ENCODE measurements around the gene GRIK4.

GRCh38 chr11:120938260-120938659, 426.7 kb downstream of the GRIK4 start:
- TF ChIP-seq, protein P1, sequence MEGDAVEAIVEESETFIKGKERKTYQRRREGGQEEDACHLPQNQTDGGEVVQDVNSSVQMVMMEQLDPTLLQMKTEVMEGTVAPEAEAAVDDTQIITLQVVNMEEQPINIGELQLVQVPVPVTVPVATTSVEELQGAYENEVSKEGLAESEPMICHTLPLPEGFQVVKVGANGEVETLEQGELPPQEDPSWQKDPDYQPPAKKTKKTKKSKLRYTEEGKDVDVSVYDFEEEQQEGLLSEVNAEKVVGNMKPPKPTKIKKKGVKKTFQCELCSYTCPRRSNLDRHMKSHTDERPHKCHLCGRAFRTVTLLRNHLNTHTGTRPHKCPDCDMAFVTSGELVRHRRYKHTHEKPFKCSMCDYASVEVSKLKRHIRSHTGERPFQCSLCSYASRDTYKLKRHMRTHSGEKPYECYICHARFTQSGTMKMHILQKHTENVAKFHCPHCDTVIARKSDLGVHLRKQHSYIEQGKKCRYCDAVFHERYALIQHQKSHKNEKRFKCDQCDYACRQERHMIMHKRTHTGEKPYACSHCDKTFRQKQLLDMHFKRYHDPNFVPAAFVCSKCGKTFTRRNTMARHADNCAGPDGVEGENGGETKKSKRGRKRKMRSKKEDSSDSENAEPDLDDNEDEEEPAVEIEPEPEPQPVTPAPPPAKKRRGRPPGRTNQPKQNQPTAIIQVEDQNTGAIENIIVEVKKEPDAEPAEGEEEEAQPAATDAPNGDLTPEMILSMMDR (conservative IDR thresholded peaks at IDR 0.05 in 1 of 2, IDR thresholded peaks at IDR 0.05 in 1 of 2; ENCODE audit: extremely low read depth in 1 of 2, insufficient read depth in 1 of 2, low read depth in 1 of 2, low read length in 2 of 2) = no peak
- TF ChIP-seq EZH2 (IDR thresholded peaks at IDR 0.05; ENCODE audit: borderline replicate concordance, low read length) = no peak

All from mammary epithelial cell (primary cell).